ENCODE results near the gene NAALADL2. TPM values are rescaled to one million over a fixed set of nuclear protein-coding genes. Genes with fewer than 3 reads are reported as not detected.

The NAALADL2 gene
- total and polyA plus RNA-seq, 4 donors = 0.28 to 4.6 (median 3.1) TPM

DNA sequence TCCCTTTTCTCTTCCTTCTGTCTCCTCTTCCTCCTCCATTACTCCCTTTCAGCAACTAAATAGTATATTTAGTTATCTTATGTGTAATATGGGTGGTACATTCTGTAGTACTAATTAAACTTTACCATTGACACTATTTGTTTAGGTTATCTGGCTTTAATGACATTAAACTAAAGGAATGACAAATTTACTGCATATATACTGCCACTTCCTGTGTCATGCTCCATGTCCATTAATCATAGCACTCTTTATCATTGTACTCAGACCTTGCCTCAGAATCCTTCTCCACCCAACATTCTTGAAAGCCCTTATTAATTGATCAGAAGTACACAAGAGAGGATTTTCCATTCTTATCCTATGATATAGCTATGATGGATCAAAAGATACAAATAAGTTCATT is 244.2 kb downstream of the NAALADL2 start:
- no peak overlapping the region for H3K4me3 ChIP-seq (ENCODE audit: low read depth in 1 of 3, low read length in 3 of 3)
- peaks cover 0 to 4% (median 2%) of the 10 kb centered on the region in 4 donors for H3K4me1 ChIP-seq (ENCODE audit: control insufficient read depth in 4 of 4, insufficient read depth in 4 of 4, low read length in 3 of 4)
- DNase-seq (ENCODE audit: low spot score) = no peak
- TF ChIP-seq EGR1 (IDR thresholded peaks at IDR 0.05; ENCODE audit: low read depth in 2 of 2) (no peak), GABPA (IDR thresholded peaks at IDR 0.05 in 1 of 2, conservative IDR thresholded peaks at IDR 0.05 in 1 of 2) (no peak)
- TF ChIP-seq, protein P1, sequence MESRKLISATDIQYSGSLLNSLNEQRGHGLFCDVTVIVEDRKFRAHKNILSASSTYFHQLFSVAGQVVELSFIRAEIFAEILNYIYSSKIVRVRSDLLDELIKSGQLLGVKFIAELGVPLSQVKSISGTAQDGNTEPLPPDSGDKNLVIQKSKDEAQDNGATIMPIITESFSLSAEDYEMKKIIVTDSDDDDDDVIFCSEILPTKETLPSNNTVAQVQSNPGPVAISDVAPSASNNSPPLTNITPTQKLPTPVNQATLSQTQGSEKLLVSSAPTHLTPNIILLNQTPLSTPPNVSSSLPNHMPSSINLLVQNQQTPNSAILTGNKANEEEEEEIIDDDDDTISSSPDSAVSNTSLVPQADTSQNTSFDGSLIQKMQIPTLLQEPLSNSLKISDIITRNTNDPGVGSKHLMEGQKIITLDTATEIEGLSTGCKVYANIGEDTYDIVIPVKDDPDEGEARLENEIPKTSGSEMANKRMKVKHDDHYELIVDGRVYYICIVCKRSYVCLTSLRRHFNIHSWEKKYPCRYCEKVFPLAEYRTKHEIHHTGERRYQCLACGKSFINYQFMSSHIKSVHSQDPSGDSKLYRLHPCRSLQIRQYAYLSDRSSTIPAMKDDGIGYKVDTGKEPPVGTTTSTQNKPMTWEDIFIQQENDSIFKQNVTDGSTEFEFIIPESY (IDR thresholded peaks at IDR 0.05) = no peak
- H3K9ac ChIP-seq (ENCODE audit: low read depth in 1 of 2, low read length in 2 of 2) = no peak overlapping the region
- no peak overlapping the region for H3K27ac ChIP-seq (ENCODE audit: low read depth in 1 of 2, low read length in 2 of 2)
- H3K9me3 ChIP-seq (ENCODE audit: control insufficient read depth in 4 of 4, low read length in 3 of 4) = no peaks in the 10 kb centered on the region
- H3K27me3 ChIP-seq (ENCODE audit: control insufficient read depth in 4 of 4, insufficient read depth in 4 of 4, low read length in 3 of 4) = no peaks in the 10 kb centered on the region
- H3K36me3 ChIP-seq (ENCODE audit: control insufficient read depth in 4 of 4, insufficient read depth in 3 of 4, low read depth in 1 of 4, low read length in 3 of 4) = no peaks in the 10 kb centered on the region

DNA sequence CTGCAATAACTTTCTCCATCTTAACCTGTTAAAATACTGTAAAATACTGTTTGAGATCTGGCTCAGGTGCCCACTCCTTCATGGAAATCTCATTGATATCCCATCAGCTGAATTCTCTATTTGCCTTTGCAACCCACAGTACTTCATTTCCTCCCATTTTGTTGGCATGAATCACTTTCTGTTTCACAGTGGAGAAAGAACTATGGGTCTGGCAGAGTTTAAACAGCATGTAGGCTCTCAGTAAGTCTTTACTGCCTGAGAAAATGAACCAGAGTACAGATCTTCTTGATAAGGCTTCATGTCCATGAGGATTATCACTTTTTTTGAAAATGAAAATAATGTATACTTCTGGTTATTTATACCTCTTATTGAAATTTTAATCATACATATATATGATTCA is 245.9 kb downstream of the NAALADL2 start:
- TF ChIP-seq NR2F2 (IDR thresholded peaks at IDR 0.05) = no peak
- TF ChIP-seq JUND (IDR thresholded peaks at IDR 0.05) = no peak
- TF ChIP-seq FOXA2 (IDR thresholded peaks at IDR 0.05) = no peak
- Histone ChIP-seq H3K27me3 (ENCODE audit: control insufficient read depth in 4 of 4, insufficient read depth in 4 of 4, low read length in 3 of 4) (no peaks in the 10 kb centered on the region), H3K4me3 (ENCODE audit: low read depth in 1 of 3, low read length in 3 of 3) (no peak overlapping the region), H3K9me3 (ENCODE audit: control insufficient read depth in 4 of 4, low read length in 3 of 4) (no peaks in the 10 kb centered on the region), H3K36me3 (ENCODE audit: control insufficient read depth in 4 of 4, insufficient read depth in 3 of 4, low read depth in 1 of 4, low read length in 3 of 4) (no peaks in the 10 kb centered on the region), H3K4me1 (ENCODE audit: control insufficient read depth in 4 of 4, insufficient read depth in 4 of 4, low read length in 3 of 4) (peaks cover 0 to 18% (median 7%) of the 10 kb centered on the region in 4 donors), H3K9ac (ENCODE audit: low read depth in 1 of 2, low read length in 2 of 2) (no peak overlapping the region), H3K27ac (ENCODE audit: low read depth in 1 of 2, low read length in 2 of 2) (no peak overlapping the region)
- no peak for DNase-seq (ENCODE audit: low spot score)

DNA sequence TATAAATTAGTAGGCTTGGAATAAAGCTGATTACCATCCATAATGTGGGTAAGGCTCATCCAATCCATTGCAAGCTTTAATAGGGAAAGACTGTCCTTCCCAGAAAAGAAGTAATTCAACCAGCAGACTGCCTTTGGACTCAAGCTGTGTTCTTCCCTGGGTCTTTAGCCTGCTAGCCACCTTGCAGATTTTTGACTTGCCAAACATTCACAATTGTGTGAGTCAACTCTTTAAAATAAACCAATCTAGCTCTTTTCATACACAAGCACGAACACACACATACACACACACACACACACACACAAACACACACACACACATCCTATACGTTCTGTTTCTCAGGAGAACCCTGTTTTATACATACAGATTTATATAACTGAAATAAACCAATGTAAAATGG is 248.1 kb downstream of the NAALADL2 start:
- TF ChIP-seq EGR1 (IDR thresholded peaks at IDR 0.05; ENCODE audit: low read depth in 2 of 2) = no peak
- TF ChIP-seq TAF1 (conservative IDR thresholded peaks at IDR 0.05) = no peak
- TF ChIP-seq, protein P2, sequence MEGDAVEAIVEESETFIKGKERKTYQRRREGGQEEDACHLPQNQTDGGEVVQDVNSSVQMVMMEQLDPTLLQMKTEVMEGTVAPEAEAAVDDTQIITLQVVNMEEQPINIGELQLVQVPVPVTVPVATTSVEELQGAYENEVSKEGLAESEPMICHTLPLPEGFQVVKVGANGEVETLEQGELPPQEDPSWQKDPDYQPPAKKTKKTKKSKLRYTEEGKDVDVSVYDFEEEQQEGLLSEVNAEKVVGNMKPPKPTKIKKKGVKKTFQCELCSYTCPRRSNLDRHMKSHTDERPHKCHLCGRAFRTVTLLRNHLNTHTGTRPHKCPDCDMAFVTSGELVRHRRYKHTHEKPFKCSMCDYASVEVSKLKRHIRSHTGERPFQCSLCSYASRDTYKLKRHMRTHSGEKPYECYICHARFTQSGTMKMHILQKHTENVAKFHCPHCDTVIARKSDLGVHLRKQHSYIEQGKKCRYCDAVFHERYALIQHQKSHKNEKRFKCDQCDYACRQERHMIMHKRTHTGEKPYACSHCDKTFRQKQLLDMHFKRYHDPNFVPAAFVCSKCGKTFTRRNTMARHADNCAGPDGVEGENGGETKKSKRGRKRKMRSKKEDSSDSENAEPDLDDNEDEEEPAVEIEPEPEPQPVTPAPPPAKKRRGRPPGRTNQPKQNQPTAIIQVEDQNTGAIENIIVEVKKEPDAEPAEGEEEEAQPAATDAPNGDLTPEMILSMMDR (IDR thresholded peaks at IDR 0.05; ENCODE audit: low read depth, low read length, missing input control) = no peak
- TF ChIP-seq, protein P3, sequence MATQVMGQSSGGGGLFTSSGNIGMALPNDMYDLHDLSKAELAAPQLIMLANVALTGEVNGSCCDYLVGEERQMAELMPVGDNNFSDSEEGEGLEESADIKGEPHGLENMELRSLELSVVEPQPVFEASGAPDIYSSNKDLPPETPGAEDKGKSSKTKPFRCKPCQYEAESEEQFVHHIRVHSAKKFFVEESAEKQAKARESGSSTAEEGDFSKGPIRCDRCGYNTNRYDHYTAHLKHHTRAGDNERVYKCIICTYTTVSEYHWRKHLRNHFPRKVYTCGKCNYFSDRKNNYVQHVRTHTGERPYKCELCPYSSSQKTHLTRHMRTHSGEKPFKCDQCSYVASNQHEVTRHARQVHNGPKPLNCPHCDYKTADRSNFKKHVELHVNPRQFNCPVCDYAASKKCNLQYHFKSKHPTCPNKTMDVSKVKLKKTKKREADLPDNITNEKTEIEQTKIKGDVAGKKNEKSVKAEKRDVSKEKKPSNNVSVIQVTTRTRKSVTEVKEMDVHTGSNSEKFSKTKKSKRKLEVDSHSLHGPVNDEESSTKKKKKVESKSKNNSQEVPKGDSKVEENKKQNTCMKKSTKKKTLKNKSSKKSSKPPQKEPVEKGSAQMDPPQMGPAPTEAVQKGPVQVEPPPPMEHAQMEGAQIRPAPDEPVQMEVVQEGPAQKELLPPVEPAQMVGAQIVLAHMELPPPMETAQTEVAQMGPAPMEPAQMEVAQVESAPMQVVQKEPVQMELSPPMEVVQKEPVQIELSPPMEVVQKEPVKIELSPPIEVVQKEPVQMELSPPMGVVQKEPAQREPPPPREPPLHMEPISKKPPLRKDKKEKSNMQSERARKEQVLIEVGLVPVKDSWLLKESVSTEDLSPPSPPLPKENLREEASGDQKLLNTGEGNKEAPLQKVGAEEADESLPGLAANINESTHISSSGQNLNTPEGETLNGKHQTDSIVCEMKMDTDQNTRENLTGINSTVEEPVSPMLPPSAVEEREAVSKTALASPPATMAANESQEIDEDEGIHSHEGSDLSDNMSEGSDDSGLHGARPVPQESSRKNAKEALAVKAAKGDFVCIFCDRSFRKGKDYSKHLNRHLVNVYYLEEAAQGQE (IDR thresholded peaks at IDR 0.05) = no peak
- TF ChIP-seq FOXA2 (IDR thresholded peaks at IDR 0.05) = no peak
- no peak for TF ChIP-seq HNF4A (conservative IDR thresholded peaks at IDR 0.05)
- no peak for TF ChIP-seq NR2F2 (IDR thresholded peaks at IDR 0.05)
- no peak for TF ChIP-seq SP1 (IDR thresholded peaks at IDR 0.05)
- no peak for TF ChIP-seq YY1 (IDR thresholded peaks at IDR 0.05)
- TF ChIP-seq, protein P4, sequence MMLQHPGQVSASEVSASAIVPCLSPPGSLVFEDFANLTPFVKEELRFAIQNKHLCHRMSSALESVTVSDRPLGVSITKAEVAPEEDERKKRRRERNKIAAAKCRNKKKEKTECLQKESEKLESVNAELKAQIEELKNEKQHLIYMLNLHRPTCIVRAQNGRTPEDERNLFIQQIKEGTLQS (IDR thresholded peaks at IDR 0.05) = no peak
- no peak for TF ChIP-seq GABPA (IDR thresholded peaks at IDR 0.05 in 1 of 2, conservative IDR thresholded peaks at IDR 0.05 in 1 of 2)
- no peak for TF ChIP-seq JUND (IDR thresholded peaks at IDR 0.05)
- TF ChIP-seq RAD21 (IDR thresholded peaks at IDR 0.05) = no peak
- TF ChIP-seq FOXA1 (IDR thresholded peaks at IDR 0.05) = no peak
- WGBS = 94% methylated on average over 2 of the region's 2 CpGs
- H3K4me1 ChIP-seq (ENCODE audit: control insufficient read depth in 4 of 4, insufficient read depth in 4 of 4, low read length in 3 of 4) = peaks cover 0 to 18% (median 7%) of the 10 kb centered on the region in 4 donors
- DNase-seq (ENCODE audit: low spot score) = no peak
- H3K27me3 ChIP-seq (ENCODE audit: control insufficient read depth in 4 of 4, insufficient read depth in 4 of 4, low read length in 3 of 4) = no peaks in the 10 kb centered on the region
- H3K9me3 ChIP-seq (ENCODE audit: control insufficient read depth in 4 of 4, low read length in 3 of 4) = no peaks in the 10 kb centered on the region
- H3K9ac ChIP-seq (ENCODE audit: low read depth in 1 of 2, low read length in 2 of 2) = no peak overlapping the region
- no peak overlapping the region for H3K27ac ChIP-seq (ENCODE audit: low read depth in 1 of 2, low read length in 2 of 2)
- no peaks in the 10 kb centered on the region for H3K36me3 ChIP-seq (ENCODE audit: control insufficient read depth in 4 of 4, insufficient read depth in 3 of 4, low read depth in 1 of 4, low read length in 3 of 4)
- no peak overlapping the region for H3K4me3 ChIP-seq (ENCODE audit: low read depth in 1 of 3, low read length in 3 of 3)

Measured in liver (tissue), 9 donors.